Subcutaneous adipose tissue (tissue), 4 donors: ENCODE results near the gene ESR2. TPM values are rescaled to one million over a fixed set of nuclear protein-coding genes. Genes with fewer than 3 reads are reported as not detected.

ENCODE experiments used
- total RNA-seq, 4 donors: library from RNA; depleted of rRNA; stranded (reverse); fragments of >200 nt; gene quantifications; one replicate each; pipeline ENCODE4 v1.1.0, GENCODE V29; 2016
- TF ChIP-seq, protein P1 (sequence below): fragments of 450-650 bp; IDR thresholded peaks from one replicate; pipeline ENCODE4 v1.5.1; 2016; ENCODE audit warnings: low read depth, mild to moderate bottlenecking, control low read depth, antibody characterized with exemption, moderate library complexity

The ESR2 gene
- total RNA-seq, 4 donors from 2014 or later = 1.1 to 21.5 (median 3.9) TPM

DNA sequence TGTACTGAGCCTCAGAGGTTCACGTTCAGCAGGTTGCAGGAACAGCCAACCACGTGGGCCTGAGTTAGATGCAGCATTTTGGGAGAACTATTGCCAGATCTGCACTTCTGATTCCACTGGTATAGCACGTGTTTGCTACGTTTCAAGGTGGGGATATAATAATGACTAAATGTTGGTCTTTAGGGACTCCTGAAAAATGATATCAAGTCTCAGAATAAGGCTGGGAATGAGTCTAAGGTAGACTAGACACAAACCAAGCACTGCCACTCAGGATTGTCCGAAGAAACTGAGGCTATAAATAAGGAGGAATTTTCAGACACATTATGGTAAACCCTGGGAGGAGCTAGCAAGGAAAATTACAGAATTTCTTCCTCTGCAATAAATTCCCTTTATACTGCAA, 98.1 kb downstream of the ESR2 start:
- TF ChIP-seq, protein P1, sequence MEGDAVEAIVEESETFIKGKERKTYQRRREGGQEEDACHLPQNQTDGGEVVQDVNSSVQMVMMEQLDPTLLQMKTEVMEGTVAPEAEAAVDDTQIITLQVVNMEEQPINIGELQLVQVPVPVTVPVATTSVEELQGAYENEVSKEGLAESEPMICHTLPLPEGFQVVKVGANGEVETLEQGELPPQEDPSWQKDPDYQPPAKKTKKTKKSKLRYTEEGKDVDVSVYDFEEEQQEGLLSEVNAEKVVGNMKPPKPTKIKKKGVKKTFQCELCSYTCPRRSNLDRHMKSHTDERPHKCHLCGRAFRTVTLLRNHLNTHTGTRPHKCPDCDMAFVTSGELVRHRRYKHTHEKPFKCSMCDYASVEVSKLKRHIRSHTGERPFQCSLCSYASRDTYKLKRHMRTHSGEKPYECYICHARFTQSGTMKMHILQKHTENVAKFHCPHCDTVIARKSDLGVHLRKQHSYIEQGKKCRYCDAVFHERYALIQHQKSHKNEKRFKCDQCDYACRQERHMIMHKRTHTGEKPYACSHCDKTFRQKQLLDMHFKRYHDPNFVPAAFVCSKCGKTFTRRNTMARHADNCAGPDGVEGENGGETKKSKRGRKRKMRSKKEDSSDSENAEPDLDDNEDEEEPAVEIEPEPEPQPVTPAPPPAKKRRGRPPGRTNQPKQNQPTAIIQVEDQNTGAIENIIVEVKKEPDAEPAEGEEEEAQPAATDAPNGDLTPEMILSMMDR = no peak

DNA sequence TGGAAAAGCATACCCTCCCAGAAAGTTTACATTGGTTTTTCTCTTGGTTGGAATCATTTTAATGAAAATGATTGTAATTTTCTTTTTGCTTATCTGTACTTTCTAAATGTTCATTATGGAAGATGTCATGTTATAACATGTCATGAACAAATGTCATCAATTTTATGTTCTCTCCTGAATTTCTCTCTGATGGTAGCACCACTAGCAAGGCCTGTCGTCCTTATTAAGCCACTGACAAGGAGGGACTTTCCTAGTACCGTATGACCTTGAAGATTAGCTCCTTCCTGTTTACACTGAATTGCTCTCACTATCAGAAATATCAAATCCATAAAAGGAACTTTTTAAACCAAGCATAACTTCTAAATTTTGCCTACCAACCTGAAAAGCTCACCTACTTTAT, 99.0 kb downstream of the ESR2 start:
- TF ChIP-seq, protein P1 = no peak

DNA sequence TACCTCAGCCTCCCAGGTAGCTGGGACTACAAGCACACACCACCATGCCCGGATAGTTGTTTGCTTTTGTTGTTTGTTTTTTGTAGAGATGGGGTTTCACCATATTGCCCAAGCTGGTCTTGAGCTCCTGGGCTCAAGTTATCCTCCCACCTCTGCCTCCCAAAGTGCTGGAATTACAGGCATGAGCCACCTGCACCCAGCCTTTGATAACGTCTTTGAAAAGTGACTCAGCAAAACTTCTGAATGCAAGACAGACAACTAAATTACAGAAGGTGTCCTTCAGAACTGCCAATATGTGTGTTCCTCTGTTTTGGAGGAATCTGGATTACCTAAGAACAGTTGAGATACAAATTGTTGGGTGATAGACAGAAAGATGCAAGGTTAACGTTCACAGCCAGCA, 99.8 kb downstream of the ESR2 start:
- TF ChIP-seq, protein P1 = no peak

DNA sequence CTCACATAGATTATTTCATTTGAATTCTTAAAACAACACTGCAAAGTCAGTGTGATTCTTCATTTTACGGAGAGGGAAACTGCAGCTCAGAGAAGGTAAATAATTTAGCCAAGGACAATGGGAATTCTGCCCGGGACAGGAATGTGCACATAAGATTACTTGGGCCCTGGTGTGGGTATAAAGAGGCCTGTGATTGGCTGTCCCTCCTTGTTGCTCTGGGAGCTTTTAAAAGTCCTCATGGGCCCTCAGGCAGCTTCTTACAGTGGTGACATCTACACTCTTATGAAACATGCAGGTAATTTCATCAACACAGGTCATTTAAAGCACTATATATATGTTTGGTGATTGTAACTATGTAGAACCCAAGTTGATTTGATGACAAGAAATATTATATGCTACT, 100.3 kb downstream of the ESR2 start:
- TF ChIP-seq, protein P1 = no peak

DNA sequence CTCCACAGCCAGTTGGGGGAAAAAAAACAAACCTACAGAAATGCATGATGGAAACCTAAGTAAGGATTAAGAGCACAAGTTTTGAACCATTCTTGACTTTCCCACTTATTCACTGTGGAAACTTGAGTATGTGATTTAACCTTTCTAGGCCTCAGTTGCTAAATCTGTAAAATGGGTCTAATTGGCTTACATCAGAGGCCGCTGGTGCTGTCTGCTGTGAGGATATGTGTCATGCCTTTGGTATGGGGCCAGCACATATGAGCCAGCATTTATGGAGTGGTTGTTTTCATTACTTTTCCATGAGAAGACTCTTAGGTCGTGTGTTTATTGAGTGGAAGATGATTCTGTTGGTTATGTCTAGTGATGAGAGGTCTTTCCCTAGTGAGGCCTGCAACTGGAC, 102.4 kb downstream of the ESR2 start:
- TF ChIP-seq, protein P1 = no peak

DNA sequence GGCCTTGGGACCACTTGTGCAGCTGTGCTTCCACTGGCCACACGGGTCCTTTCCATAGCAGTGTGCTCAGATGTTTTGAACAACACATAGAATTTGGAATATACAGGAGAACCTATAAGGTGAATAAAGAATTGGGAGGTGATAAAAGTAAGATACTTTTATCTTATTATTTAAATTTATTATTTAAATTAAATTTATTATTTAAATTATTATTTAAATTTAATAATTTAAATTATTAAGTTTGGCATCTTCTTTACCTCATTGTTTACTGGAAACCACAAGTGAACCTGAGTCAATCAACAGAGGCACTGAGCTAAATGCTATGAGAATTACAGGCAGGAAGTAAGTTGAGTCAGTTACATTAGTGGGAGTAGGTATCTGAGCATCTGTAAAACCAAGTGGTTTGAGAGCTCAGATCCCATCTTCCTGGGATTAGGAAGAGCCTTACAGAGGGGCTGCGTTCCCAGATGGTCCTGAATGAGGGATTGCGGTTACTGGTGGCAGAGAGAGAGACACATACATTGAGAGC, 103.1 kb downstream of the ESR2 start:
- TF ChIP-seq, protein P1 = no peak

DNA sequence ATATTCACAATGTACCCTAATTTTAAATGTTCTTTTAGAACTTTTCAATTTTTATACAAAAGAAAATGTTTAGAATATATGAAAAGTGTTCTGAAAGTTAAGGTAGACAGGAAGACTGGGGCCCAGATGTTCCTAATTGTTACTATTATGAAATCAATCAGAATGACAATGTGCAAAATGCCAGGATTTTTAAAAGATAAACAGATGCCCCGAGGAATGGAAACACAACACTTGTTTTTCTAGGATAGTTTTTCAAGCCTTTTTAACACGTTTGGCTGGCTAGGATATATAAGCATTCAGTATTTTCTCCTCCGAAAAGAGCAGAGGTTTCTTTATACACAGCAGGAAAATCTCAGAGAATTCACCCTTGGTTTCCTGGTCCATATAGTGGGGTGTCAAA, 106.8 kb downstream of the ESR2 start:
- TF ChIP-seq, protein P1 = no peak
